Amygdala (tissue), 56 donors: ENCODE measurements around the gene TRAPPC5.

Source experiments
- DNase-seq, 56 donors: peaks; one replicate each; lab custom pipeline; 2025; lab: John Stamatoyannopoulos, UW

The TRAPPC5 gene

DNA sequence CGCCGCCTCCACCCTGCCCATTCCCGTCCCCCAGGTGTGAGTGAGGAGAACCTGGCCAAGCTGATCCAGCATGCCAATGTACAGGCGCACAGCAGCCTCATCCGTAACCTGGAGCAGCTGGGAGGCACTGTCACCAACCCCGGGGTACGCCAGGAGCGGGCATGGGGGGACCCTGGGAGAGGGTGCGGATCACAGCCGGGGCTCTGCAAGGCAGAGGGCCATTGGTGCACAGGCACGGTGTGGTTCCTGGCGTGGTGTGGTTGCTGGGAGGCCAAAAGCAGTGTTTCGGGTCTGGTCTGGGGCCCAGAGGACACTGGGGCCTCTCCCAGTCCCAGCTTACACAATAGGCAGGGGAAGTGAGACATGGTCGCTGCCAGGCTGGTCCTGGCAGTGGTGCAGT lies 35.5 kb upstream of the TRAPPC5 start:
- DNase-seq = no peak

DNA sequence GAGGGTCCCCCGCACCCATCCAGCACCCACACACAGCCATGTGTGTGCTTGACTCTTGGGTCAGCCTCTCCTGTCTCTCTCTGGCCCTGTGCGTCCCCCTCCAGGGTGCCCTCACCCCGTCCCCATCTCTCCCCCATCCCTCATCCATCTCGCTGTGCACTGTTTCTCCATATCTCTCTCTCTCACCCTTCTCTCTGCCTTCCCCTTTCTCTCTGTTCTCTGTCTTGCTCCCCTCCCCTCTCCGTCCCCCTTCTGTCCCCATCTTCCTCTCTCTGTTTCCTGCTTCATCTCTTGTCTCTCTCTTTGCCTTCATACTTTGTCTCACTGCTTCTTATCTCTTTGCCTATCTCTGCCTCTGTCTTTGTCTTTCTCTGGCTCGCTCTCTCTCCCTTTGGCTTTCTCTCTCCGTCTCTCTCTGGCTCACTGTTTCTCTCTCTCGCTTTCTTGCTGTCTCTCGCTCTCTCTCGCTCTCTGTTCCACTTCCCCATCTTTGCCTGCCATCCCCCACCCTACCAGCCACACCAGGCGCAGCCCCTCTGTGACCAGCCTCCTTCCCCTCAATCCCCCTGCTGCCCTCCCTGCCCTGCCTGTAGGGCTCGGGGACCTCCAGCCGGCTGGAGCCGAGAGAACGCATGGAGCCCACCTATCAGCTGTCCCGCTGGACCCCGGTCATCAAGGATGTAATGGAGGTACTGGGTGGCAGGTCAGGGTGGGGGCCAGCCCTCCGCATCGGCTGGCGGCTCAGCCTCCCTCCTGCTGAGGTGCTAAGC lies 34.8 kb upstream of the TRAPPC5 start:
- DNase-seq = no peak

DNA sequence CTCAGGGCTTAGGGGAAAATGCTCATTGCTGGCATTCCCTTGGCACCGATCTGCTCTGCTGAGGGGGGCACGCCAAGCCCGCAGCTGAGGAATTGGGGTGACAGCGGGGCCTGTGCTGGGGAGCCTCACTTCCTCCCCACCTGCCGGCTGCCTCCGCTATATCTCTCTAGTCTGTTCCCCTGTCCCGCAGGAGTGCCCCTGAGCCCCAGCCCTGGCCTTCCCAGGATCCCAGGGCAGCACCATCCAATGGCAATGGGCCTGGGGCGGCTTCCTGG lies 34.3 kb upstream of the TRAPPC5 start:
- no peak for DNase-seq

DNA sequence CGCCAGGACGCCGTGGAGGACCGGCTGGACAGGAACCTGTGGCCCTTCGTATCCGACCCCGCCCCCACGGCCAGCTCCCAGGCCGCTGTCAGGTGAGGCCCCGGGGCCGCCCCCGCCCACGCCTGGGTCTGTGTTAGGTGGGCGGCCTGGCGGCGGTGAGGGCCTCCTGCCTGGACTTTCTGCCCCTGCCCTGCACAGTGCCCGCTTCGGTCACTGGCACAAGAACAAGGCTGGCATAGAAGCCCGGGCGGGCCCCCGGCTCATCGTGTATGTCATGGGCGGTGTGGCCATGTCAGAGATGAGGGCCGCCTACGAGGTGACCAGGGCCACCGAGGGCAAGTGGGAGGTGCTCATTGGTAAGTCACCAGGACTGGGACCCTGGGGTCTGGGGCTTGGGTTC lies 33.5 kb upstream of the TRAPPC5 start:
- DNase-seq = no peak

DNA sequence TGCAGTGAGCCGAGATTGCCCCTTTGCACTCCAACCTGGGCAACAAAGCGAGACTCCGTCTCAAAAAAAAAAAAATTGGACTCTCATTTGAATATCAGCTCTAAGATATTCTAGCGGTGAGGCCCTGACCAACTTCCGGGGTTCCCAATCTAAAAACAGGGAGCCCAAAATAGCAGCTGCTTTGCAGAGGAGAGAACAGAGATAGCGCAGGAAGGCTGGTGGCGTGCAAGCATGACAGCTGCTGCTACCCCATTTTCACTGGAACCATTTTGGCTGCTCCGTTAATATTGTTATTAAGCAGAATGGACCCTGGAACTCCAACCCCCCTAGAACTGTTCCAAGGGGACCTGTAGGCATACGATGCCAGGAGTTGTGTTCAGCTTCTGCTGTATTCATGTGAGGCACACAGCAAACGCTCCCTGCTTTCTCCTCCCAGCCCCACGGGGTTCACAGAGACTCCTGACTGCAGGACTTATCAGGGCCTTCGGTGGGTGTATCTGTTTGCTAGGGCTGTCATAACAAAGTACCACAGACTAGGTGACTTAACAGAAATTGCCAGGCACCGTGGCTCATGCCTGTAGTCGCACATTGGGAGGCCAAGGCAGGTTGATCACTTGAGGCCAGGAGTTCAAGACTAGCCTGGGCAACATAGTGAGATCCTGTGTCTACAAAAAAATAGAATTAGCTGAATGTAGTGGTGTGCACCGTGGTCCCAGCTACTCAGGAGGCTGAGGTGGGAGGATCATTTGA lies 32.2 kb upstream of the TRAPPC5 start:
- DNase-seq = no peak

GRCh38 chr19:7650148-7650547 lies 30.5 kb upstream of the TRAPPC5 start:
- no peak for DNase-seq

- peak in 50 of 56 donors; percentile 4 to 84 (median 48) for DNase-seq
Observed at GRCh38 chr19:7652061-7652641, 28.5 kb upstream of the TRAPPC5 start.

DNA sequence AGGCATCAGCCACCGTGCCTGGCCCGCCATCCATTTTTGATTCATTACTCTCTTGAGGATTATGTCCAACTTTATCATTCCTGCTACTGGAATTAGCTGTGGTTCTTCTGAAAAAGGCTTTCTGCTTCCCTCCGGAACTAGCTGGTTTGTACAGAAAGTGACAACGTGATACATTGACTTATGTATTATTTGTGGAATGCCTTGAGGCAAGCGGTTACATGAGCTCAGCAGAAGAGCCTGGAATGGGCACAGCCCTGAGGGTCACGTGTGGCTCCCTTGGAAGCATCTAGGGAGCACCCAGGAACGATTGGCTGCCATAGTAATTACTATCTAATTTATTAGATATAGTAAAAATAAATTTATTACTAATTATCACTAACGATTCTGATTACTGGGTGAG lies 26.2 kb upstream of the TRAPPC5 start:
- DNase-seq = no peak

DNA sequence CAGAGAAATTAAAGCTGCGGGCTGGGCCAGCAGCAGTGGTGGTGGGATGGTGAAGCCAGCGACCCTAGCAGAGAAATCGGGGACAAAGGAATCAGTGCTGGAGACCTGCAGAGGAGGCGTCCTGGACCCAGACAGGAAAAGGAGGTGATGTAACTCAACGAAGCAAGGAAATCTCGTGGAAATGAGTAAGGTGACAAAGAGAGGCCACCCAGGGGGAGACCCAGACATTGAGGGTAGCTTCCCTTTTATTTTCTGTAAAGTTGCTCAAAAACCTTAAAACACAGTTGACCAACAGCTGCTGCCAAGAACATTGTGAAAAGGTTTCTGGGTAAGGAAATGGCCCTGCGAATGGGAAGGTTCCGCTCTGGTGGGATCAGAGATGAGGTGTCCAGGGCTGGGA lies 25.1 kb upstream of the TRAPPC5 start:
- no peak for DNase-seq

DNA sequence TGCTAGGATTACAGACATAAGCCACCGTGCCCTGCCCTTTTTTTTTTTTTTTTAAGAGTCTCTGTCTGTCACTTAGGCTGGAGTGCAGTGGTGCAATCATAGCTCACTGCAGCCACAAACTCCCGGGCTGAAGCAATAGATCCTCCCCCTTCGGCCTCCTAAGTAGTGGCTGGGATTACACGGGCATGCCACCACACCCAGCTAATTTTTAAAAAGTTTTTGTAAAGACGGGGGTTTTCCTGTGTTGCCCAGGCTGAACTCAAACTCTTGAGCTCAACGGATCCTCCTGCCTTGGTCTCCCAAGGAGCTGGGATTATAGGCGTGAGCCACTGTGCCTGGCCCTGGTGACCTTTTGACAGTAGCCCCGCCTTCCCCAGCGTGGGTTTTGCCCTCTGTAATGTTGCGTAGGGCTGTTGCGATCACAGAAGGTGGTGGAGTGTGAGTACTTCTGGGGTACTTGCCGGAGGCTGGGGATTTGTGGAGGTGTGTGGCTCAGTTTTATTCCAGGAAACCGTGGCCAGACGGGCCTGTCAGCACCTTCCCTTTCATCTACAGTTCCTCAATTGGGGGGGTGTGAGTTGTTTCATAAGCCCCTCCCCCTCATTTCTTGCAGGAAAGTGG lies 23.4 kb upstream of the TRAPPC5 start:
- peak in 3 of 56 donors; percentile 5 to 24 (median 14) for DNase-seq

GRCh38 chr19:7658219-7658686 lies 22.4 kb upstream of the TRAPPC5 start:
- peak in 31 of 56 donors; percentile 2 to 68 (median 27) for DNase-seq

- no peak for DNase-seq
Observed at GRCh38 chr19:7661744-7662538, 18.7 kb upstream of the TRAPPC5 start.

- DNase-seq = no peak
Observed at GRCh38 chr19:7662657-7663056, 18.0 kb upstream of the TRAPPC5 start.

GRCh38 chr19:7663706-7664105 lies 16.9 kb upstream of the TRAPPC5 start:
- DNase-seq = no peak

DNA sequence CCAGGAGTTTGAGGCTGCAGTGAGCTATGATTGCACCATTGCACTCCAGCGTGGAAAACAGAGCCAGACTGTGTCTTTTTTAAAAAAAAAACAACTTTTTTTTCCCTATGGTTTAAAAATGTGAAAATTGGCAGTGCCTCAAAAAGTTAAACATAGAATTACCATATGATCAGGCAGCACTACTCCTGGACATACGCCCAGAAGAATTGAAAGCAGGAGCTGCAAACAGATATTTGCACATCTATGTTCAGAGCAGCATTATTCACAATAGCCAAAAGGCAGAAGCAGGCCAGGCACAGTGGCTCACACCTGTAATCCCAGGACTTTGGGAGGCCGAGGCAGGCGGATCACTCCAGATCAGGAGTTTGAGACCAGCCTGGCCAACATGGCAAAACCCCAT lies 15.6 kb upstream of the TRAPPC5 start:
- DNase-seq = peak in 4 of 56 donors; percentile 4 to 24 (median 10)

DNA sequence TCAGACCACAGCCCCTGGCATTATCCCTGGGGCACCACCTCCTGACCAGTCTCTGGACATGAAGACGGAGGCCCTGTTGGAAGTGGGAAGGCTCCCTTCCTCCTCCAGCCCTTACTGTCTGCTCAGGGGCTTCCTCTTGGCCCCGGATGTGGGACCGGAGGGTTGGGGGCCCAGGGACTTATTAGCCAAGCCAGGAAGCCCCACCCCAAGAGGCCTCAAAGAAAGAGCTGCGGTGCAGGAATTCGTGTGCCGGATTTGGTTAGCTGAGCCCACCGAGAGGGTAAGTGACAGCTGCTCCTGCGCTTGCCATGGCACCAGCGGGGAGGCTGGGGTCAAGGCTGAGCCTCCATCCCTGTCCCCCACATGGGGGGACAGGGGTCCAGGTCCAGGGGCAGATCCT lies 11.8 kb upstream of the TRAPPC5 start, which contains the start of gene RETN:
Gene RETN (plus strand): TSS at position 208 of the 400 bp plus-strand sequence. CDS start 278 bp downstream, outside the sequence.
- no peak for DNase-seq

DNA sequence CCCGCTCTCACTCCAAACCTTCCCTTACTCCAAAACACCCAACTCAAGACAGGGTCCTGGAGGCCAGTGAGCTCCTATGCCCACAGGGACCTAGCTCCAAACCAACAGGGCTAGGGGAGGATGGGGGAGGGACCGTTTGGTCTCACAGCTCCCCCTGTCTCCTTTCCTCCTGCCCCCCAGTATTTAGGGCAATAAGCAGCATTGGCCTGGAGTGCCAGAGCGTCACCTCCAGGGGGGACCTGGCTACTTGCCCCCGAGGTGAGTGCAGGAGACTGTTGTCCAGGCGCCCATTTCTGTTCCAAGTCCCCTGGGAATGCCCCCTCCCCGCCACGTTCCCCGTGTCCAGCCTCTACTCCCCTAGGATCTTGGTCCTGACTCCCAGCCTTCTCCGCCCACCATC lies 11.0 kb upstream of the TRAPPC5 start:
- peak in 1 of 56 donors; percentile 56 for DNase-seq

GRCh38 chr19:7670150-7670783 lies 10.4 kb upstream of the TRAPPC5 start:
- DNase-seq = peak in 29 of 56 donors; percentile 4 to 70 (median 35)

DNA sequence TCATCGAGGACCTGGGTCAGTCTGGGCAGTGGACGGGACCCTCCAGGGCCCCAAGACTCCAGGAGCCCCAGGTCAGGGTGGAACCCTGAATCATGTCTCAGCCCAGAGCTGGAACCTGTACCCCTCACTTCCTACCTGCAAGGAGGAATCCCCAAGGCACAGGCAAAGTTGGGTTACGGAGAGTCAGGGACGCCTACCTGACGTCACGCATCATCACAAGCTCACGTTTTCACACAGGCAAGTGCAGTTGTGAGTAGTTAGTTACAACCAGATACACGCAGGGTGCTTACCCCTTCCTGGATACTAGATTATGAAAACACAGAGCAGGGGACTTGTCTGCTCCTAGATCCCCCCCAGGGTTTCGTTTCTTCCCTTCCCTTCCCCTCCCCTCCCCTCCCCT lies 9.8 kb upstream of the TRAPPC5 start:
- DNase-seq = no peak

DNA sequence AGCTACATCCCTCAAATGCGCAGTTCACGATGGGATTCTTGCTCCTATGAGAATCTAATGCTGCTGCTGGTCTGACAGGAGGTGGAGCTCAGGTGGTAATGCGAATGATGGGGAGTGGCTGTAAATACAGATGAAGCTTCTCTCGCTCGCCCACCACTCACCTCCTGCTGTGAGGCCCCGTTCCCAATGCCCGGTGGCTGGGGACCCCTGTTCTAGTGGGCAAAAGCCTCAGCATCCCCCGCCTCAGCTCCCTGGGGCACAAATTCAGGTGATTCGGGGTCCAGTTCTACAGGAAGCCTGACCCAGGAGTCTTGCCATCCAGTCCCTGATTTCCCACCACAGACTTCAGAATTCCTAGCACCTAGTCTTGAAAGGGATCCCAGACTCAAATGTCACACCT lies 8.1 kb upstream of the TRAPPC5 start:
- no peak for DNase-seq
